Body of pancreas (tissue), 4 donors: ENCODE results near the gene MUC20. TPM values are rescaled to one million over a fixed set of nuclear protein-coding genes. Genes with fewer than 3 reads are reported as not detected.
A peak's percentile ranks its signal among the peaks of the same experiment; 100 is the strongest.
"Not testable (repeated sequence)": the region's sequence is repeated elsewhere in the genome, so short reads cannot be mapped to it uniquely, and the experiment has no call there.

ENCODE experiments used
- ATAC-seq: fragments of 150-250 bp; one replicate; pipeline ENCODE4 v1.9.1; 2016
- DNase-seq, 4 donors: peaks; one replicate each; pipeline ENCODE4 v3.0.0-alpha.2; 2019
- H3K27ac ChIP-seq, 4 donors: fragments of 200-600 bp; sonication (generic); 1 replicate in 3 of 4; 2 replicates in 1 of 4; pipeline versions ENCODE4 v1.5.1 to v1.6.1; 2016 to 2019; ENCODE audit warnings: mild to moderate bottlenecking in 1 of 4, mixed read lengths in 1 of 4, moderate library complexity in 1 of 4
- H3K27me3 ChIP-seq, 2 donors: fragments of 200-600 bp; sonication (generic); one replicate each; pipeline ENCODE4 v1.6.0; 2016; ENCODE audit warnings: mild to moderate bottlenecking in 1 of 2
- H3K36me3 ChIP-seq, 2 donors: fragments of 200-600 bp; sonication (generic); replicated peaks in 1 of 2; 2 replicates each; pipeline ENCODE4 v1.5.1; 2016; ENCODE audit warnings: low read depth in 2 of 2; ENCODE audit not compliant: insufficient read depth in 1 of 2
- H3K4me1 ChIP-seq: fragments of 200-600 bp; sonication (generic); one replicate; pipeline ENCODE4 v1.6.0; 2016
- H3K4me3 ChIP-seq, 2 donors: fragments of 200-600 bp; sonication (generic); 1 replicate in 1 of 2; 2 replicates in 1 of 2; pipeline ENCODE4 v1.5.1; 2016 to 2019
- H3K9me3 ChIP-seq, 3 donors: fragments of 200-600 bp; sonication (generic); 1 replicate in 2 of 3; 2 replicates in 1 of 3; pipeline ENCODE4 v1.5.1; 2016
- POLR2A ChIP-seq, 3 donors: fragments of 450-650 bp; IDR thresholded peaks; one replicate each; pipeline ENCODE4 v1.6.1; 2016; ENCODE audit warnings: antibody characterized with exemption in 3 of 3, mild to moderate bottlenecking in 2 of 3
- WGBS, 2 donors: methylation state at CpG; one replicate each; pipeline ENCODE4 v1.1.5; 2017; 5-methylcytosine and 5-hydroxymethylcytosine counted together
- intact Hi-C: fragments of 100-400 bp; cut with DNase I; formaldehyde crosslinking; loops from one replicate; pipeline ENCODE4 v1.15.1; 2023
- total RNA-seq, 2 donors: library from RNA; depleted of rRNA; stranded (reverse); fragments of >200 nt; gene quantifications; one replicate each; pipeline ENCODE4 v1.1.0, GENCODE V29; 2016

MUC20 gene, protein sequence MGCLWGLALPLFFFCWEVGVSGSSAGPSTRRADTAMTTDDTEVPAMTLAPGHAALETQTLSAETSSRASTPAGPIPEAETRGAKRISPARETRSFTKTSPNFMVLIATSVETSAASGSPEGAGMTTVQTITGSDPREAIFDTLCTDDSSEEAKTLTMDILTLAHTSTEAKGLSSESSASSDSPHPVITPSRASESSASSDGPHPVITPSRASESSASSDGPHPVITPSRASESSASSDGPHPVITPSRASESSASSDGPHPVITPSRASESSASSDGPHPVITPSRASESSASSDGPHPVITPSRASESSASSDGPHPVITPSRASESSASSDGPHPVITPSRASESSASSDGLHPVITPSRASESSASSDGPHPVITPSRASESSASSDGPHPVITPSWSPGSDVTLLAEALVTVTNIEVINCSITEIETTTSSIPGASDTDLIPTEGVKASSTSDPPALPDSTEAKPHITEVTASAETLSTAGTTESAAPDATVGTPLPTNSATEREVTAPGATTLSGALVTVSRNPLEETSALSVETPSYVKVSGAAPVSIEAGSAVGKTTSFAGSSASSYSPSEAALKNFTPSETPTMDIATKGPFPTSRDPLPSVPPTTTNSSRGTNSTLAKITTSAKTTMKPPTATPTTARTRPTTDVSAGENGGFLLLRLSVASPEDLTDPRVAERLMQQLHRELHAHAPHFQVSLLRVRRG
- total RNA-seq: 10 to 100 TPM; 11.2 to 21.8 TPM

DNA sequence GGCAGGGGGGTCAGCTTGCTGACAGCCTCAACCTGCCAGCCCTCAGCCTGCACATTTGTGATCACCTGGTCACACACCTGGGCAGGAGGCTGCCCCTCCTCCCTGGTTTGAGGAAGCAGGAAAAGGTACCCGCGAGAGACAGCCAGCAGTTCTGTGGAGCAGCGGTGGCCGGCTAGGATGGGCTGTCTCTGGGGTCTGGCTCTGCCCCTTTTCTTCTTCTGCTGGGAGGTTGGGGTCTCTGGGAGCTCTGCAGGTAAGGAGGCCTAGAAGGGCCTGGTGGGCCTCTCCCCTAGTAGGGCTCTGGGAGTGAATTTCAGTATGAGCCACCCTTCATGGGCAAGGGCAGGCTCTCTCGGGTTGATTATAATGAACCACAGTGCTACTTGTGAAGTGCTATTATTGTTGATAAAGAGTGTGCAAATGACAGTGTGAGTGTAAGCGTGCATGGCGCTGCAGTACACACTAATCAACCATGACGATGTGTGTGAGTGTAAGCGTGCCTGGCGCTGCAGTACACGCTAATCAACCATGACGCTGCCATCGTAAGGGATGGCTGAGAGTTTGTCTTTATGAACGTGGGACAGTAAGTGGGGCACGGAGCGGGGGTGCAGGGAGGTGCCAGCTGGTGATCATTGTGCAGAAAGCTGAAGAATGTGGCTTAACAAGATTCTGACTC lies at the start of gene MUC20:
Gene MUC20 (plus strand): TSS at position 148 of the 676 bp plus-strand sequence. CDS start 30 bp downstream, at position 178.
- H3K4me1 ChIP-seq, H3K36me3 ChIP-seq, H3K27me3 ChIP-seq, H3K9me3 ChIP-seq, H3K4me3 ChIP-seq, intact Hi-C loops: not testable (repeated sequence)
- peak in 3 of 4 donors; percentile 25 to 77 (median 72) for DNase-seq
- peak in 2 of 3 donors; percentile 38 to 60 for TF ChIP-seq POLR2A (IDR thresholded peaks at IDR 0.05)
- peak within 1 kb of the TSS in 3 of 4 donors; percentile 68 to 85 (median 83) for H3K27ac ChIP-seq
- peak; percentile 75 for ATAC-seq
- WGBS, 2 donors: 32 to 40% methylated on average over 1 to 15 of the region's 16 CpGs

DNA sequence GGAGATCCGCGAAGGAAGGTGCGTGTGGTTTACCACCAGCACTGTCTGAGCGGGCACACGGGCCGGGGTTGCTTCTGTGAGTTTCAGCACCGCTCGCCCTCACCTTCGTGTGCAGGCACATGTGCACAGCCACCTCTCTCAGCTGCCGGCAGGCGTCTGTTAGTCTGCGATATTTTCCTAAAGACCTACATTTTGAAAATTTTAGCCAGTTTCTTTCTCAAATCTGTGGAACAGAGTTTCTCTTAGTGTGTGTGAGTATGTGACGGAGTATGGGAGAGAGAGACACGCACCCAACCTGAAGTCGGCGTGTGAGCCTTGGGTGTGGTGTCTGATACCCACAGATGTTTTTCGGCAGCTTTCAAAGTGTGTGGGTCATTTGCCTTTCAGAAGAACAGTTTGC lies 49.5 kb upstream of the MUC20 start:
- H3K4me3 ChIP-seq, H3K27me3 ChIP-seq, H3K27ac ChIP-seq, ATAC-seq, H3K9me3 ChIP-seq, intact Hi-C loops, H3K4me1 ChIP-seq, DNase-seq: not testable (repeated sequence)
- H3K36me3 ChIP-seq: peaks cover 5 to 37% of the 10 kb centered on the region in 2 donors
- WGBS, 2 donors: 92% methylated on average over 16 of the region's 17 CpGs; no CpG with 5 or more reads in 1 of the 2 donors

DNA sequence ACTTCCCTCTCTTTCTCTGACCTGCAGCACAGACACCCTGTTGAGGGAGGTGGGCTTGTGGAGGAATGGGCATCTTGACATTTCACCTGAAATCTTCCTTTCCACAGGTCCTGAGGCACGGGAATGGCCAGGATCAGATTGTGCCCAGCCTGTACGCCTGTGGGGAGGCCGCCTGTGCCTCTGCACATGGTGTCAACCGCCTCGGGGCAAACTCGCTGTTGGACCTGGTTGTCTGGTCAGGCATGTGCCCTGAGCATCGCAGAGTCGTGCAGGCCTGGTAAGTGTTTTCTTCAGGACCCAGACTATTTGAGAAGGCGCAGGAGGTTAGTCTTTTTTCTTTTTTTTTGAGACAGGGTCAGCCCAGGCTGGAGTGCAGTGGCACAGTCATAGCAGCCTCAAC lies 47.1 kb upstream of the MUC20 start:
- H3K9me3 ChIP-seq, H3K27ac ChIP-seq, ATAC-seq, DNase-seq, H3K4me3 ChIP-seq, H3K27me3 ChIP-seq, intact Hi-C loops, H3K4me1 ChIP-seq: not testable (repeated sequence)
- H3K36me3 ChIP-seq: peaks cover 5 to 39% of the 10 kb centered on the region in 2 donors
- 84 to 92% methylated on average over 5 to 9 of the region's 9 CpGs for WGBS, 2 donors

DNA sequence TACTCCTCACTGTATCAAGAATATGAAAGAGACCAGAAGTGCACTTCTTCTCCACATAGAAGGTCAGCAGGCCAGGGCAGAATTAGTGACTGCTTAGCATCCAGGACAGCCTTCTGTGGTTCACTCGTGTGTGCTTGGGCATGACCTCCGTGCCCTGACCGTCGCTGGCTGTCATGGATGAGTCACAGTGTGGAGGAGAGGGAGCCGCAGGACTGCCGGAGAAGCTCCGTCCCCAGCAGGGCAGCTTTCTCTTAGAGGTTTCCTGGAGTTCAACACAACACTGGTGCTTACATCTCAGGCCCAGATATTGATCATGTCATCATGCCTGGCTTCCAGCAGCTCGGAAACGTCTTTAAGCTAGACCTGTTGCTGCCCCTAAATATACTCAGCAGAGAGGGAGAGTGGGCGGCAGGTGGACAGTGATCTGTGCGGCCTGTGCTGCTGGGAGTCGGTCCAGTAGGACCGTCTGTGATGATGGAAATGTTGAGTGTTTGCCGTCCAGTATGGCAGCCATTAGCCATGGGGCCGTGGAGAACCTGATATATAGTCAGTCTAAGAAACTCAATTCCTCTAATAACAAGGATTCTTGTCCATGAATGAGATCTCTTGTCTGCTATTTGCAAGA lies 42.3 kb upstream of the MUC20 start:
- H3K27me3 ChIP-seq, H3K4me3 ChIP-seq, DNase-seq, H3K27ac ChIP-seq, intact Hi-C loops, H3K9me3 ChIP-seq, H3K4me1 ChIP-seq, ATAC-seq: not testable (repeated sequence)
- 90 to 97% methylated on average over 15 of the region's 15 CpGs for WGBS, 2 donors
- H3K36me3 ChIP-seq: peaks cover 7 to 30% of the 10 kb centered on the region in 2 donors

DNA sequence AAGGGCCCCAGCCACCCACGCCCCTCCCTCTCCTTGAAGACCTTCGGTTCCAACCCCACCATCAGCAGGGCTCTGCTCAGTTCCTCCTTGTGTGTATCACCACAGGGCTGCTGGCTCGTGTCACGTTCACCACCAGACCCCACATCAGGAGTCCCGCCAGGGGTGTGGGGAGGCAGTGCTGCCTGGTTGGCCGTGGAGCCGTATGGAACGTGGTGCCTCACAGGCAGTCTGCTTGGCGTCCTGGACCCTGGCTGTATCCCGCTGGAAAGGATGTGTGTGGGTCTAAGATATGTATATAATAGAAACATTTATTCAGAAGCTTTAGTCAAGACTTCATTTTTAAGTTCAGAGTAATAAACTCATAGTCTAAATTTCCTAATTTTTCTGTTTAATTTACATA lies 40.1 kb upstream of the MUC20 start:
- ATAC-seq, DNase-seq, intact Hi-C loops, H3K27me3 ChIP-seq, H3K9me3 ChIP-seq, H3K27ac ChIP-seq, H3K4me1 ChIP-seq, H3K4me3 ChIP-seq: not testable (repeated sequence)
- H3K36me3 ChIP-seq: peaks cover 11 to 26% of the 10 kb centered on the region in 2 donors
- WGBS, 2 donors: 93% methylated on average over 8 of the region's 10 CpGs; no CpG with 5 or more reads in 1 of the 2 donors

DNA sequence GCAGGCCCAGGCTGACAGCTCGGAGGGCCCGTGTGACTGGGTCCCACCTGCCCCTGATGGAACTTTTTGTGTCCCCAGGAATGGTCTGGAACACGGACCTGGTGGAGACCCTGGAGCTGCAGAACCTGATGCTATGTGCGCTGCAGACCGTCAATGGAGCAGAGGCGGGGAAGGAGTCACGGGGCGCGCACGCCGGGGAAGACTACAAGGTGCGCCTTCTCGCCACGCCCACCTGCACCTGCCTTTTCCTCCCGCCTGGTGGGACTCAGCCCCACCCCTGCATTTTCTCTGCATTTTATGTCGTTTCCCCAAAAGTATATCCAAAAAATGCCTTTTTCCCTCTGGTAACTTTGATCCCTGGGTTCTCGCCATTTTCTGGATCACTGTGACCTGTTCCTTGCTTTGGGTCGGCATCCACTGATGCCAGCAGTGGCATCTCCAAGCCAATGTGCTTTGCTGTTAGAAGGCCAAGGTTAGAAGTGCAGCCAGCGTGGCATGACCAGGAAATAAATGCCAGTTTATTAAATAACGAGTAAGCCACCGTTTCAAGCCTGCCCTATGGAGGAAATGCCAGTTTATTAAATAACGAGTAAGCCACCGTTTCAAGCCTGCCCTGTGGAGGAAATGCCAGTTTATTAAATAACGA lies 39.2 kb upstream of the MUC20 start:
- intact Hi-C loops, H3K4me3 ChIP-seq, H3K4me1 ChIP-seq, H3K27me3 ChIP-seq, H3K9me3 ChIP-seq, DNase-seq: not testable (repeated sequence)
- Histone ChIP-seq H3K27ac (peak overlapping the region in 1 of 4 donors; percentile 59), H3K36me3 (peaks cover 15 to 26% of the 10 kb centered on the region in 2 donors)
- ATAC-seq: peak; percentile 62
- 50 to 58% methylated on average over 4 to 5 of the region's 24 CpGs for WGBS, 2 donors

DNA sequence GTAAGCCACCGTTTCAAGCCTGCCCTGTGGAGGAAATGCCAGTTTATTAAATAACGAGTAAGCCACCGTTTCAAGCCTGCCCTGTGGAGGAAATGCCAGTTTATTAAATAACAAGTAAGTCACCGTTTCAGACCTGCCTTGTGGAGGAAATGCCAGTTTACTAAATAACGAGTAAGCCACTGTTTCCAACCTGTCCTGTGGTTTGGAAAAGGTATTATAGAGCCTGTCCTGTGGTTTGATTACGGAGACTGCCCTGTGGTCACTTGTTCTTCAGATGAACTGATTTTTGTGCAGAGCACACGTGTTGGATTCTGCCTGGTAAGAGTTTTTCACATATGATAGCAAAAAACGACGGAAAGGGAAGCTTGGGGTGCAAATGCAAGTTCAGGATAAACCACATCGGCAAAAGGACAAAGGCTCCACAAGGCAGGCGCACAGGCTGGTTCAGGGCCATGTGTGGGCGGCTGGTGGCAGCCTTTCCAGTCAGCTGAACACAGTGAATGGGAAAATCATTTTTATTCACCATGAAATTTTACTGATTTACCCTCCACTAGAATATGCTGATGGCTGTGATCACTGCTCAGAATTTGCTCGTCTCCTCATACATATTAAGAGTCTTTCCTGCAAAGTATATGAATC lies 38.6 kb upstream of the MUC20 start:
- DNase-seq, H3K4me1 ChIP-seq, H3K27me3 ChIP-seq, H3K4me3 ChIP-seq, H3K9me3 ChIP-seq, intact Hi-C loops, ATAC-seq: not testable (repeated sequence)
- Histone ChIP-seq H3K27ac (peak overlapping the region in 2 of 4 donors; percentile 59 to 80), H3K36me3 (peaks cover 15 to 25% of the 10 kb centered on the region in 2 donors)
- WGBS, 2 donors: 63 to 66% methylated on average over 12 to 13 of the region's 13 CpGs

DNA sequence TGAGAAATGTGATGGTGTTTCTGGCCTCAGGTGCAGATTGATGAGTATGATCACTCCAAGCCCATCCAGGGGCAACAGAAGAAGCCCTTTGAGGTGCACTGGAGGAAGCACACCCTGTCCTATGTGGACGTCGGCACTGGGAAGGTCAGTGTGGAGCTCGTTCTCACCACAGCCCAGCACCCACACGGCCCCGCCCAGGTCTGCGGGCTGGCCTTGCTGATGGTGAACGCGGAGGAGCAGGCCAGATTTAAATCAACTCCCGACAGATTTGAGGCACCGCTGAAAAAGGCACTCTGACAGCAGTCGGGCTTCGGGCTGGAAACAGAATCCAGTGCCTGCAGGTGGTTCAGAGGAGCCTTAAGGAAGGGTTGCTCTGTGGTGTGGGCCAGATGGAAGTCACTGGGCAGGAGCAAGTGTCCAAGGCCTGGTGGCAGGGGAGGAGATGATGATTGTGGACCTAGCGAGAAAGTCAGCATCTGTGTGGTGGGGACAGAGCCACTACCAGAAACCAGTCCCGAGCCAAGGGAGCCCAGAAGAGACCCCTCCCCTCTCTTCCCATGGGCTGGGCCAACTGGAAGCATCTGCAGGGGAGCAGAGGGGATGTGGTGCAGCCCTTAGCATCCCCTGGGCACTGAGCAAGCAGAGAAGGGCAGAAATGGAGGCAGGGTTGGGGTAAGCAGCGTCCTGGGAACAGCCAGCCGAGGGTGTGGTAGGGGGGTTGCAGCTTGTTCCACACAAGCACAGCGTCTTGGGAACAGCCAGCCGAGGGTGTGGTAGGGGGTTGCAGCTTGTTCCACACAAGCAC lies 36.9 kb upstream of the MUC20 start:
- H3K4me3 ChIP-seq, H3K4me1 ChIP-seq, ATAC-seq, H3K27me3 ChIP-seq, intact Hi-C loops, H3K9me3 ChIP-seq, DNase-seq: not testable (repeated sequence)
- peaks cover 15 to 23% of the 10 kb centered on the region in 2 donors for H3K36me3 ChIP-seq
- 79 to 85% methylated on average over 18 of the region's 18 CpGs for WGBS, 2 donors
- H3K27ac ChIP-seq: peak overlapping the region in 1 of 4 donors; percentile 24

DNA sequence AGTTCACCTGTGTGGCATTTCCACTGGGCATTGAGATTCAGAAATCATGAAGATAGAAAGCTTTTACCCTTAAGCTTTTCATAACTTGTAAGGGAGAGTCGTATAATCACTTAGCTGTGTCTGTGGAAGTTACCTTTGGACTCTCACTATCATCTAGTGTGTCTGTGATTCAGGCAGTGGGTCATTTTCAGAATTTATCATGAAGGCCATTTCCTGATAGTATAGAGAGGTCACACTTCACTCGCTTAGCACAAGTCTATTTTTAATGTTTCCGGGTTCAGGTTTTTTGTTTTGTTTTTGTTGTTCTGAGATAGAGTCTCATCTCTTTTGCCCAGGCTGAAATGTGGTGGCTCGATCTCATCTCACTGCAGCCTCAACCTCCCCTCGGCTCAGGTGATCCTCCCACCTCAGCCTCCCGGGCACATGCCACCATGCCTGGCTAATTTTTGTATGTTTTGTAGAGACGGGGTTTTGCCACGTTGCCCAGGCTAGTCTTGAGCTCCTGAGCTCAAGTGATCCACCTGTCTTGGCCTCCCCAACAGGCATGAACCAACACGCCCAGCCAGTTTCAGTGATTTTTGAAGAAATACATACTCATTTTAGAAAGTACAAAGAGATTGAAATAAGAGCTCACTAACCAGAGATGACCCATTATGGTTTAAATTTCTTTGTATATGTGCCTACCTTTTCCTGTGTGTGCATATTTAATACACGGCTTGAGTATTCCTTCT lies 36.1 kb upstream of the MUC20 start:
- 79 to 81% methylated on average over 7 to 10 of the region's 10 CpGs for whole genome bisulfite sequencing, 2 donors
- DNase-seq, H3K9me3 ChIP-seq, H3K4me1 ChIP-seq, H3K4me3 ChIP-seq, ATAC-seq, H3K27me3 ChIP-seq, intact Hi-C loops: not testable (repeated sequence)
- Histone ChIP-seq H3K36me3 (peaks cover 15 to 29% of the 10 kb centered on the region in 2 donors), H3K27ac (peak overlapping the region in 1 of 4 donors; percentile 24)
